LNCaP clone FGC (cell line): ENCODE measurements around the gene TEKT3.

Experiments
- DNase-seq: peaks from one replicate; pipeline ENCODE4 v3.0.0-alpha.2; 2011; ENCODE audit warnings: low read depth
- H3K4me3 ChIP-seq: 2 replicates; pipeline ENCODE4 v1.5.1; 2011; ENCODE audit warnings: mild to moderate bottlenecking, low read depth, low read length, control low read depth
- CTCF ChIP-seq: IDR thresholded peaks from 2 replicates; pipeline ENCODE4 v1.5.1; 2012; ENCODE audit warnings: mild to moderate bottlenecking; ENCODE audit not compliant: control insufficient read depth, insufficient read depth; ENCODE audit errors: extremely low read depth

TEKT3 gene

GRCh38 chr17:15380446-15380845, 39.0 kb upstream of the TEKT3 start:
- TF ChIP-seq CTCF, result no peak
- no peak overlapping the region for H3K4me3 ChIP-seq
- DNase-seq, result no peak

GRCh38 chr17:15379659-15380058, 38.3 kb upstream of the TEKT3 start:
- TF ChIP-seq CTCF, result no peak
- H3K4me3 ChIP-seq, result no peak overlapping the region
- no peak for DNase-seq

GRCh38 chr17:15378243-15378642, 36.8 kb upstream of the TEKT3 start:
- no peak for TF ChIP-seq CTCF
- no peak for DNase-seq
- no peak overlapping the region for H3K4me3 ChIP-seq

- no peak for TF ChIP-seq CTCF
- no peak overlapping the region for H3K4me3 ChIP-seq
- DNase-seq, result no peak
Observed at GRCh38 chr17:15377616-15378015, 36.2 kb upstream of the TEKT3 start.

- no peak for DNase-seq
- TF ChIP-seq CTCF, result no peak
- H3K4me3 ChIP-seq, result no peak overlapping the region
Observed at GRCh38 chr17:15377200-15377599, 35.8 kb upstream of the TEKT3 start.

- no peak overlapping the region for H3K4me3 ChIP-seq
- TF ChIP-seq CTCF, result no peak
- DNase-seq, result no peak
Observed at GRCh38 chr17:15371376-15372130, 30.2 kb upstream of the TEKT3 start.

GRCh38 chr17:15368600-15368999, 27.2 kb upstream of the TEKT3 start:
- no peak for DNase-seq
- no peak for TF ChIP-seq CTCF
- H3K4me3 ChIP-seq, result no peak overlapping the region
